GM23338 (cell line): ENCODE data around the gene GPR4. TPM values are rescaled to one million over a fixed set of nuclear protein-coding genes. Genes with fewer than 3 reads are reported as not detected.

Experiments
- ATAC-seq: fragments of 200-7000 bp; cut with Tn5 transposase; 3 replicates; pipeline ENCODE4 v1.9.1; 2020
- DNase-seq: peaks from one replicate; pipeline ENCODE4 v3.0.0-alpha.2; 2015; ENCODE audit warnings: low spot score
- H2AFZ ChIP-seq: fragments of 200-600 bp; sonication (generic); 2 replicates; pipeline ENCODE4 v1.8.0; 2016; ENCODE audit warnings: antibody characterized with exemption, mild to moderate bottlenecking, moderate library complexity
- H3F3A ChIP-seq: fragments of 200-600 bp; sonication (generic); replicated peaks from 2 replicates; pipeline ENCODE4 v1.8.0; 2017; ENCODE audit warnings: antibody characterized with exemption, mixed run types, low read depth
- H3K27ac ChIP-seq: fragments of 200-600 bp; sonication (generic); 2 replicates; pipeline ENCODE4 v1.6.1; 2016; ENCODE audit warnings: low read depth
- H3K27me3 ChIP-seq: fragments of 200-600 bp; sonication (generic); 2 replicates; pipeline ENCODE4 v1.8.0; 2016; ENCODE audit warnings: mild to moderate bottlenecking, mixed run types, moderate library complexity; ENCODE audit not compliant: insufficient read depth
- H3K36me3 ChIP-seq: fragments of 200-600 bp; sonication (generic); 2 replicates; pipeline ENCODE4 v1.8.0; 2016; ENCODE audit warnings: mild to moderate bottlenecking; ENCODE audit not compliant: insufficient read depth
- H3K4me1 ChIP-seq: fragments of 200-600 bp; sonication (generic); 2 replicates; pipeline ENCODE4 v1.8.0; 2016; ENCODE audit warnings: mild to moderate bottlenecking, moderate library complexity; ENCODE audit not compliant: insufficient read depth
- H3K4me2 ChIP-seq: fragments of 200-600 bp; sonication (generic); 2 replicates; pipeline ENCODE4 v1.7.1; 2017; ENCODE audit warnings: mixed run types
- H3K4me3 ChIP-seq: fragments of 200-600 bp; sonication (generic); 2 replicates; pipeline ENCODE4 v1.6.1; 2016; ENCODE audit warnings: mixed run types
- H3K79me2 ChIP-seq: fragments of 200-600 bp; sonication (generic); replicated peaks from 2 replicates; pipeline ENCODE4 v1.8.0; 2017; ENCODE audit warnings: mild to moderate bottlenecking; ENCODE audit not compliant: insufficient read depth
- H3K9me2 ChIP-seq: fragments of 200-600 bp; sonication (generic); 2 replicates; pipeline ENCODE4 v1.8.0; 2017; ENCODE audit not compliant: insufficient read depth
- H4K20me1 ChIP-seq: fragments of 200-600 bp; sonication (generic); replicated peaks from 2 replicates; pipeline ENCODE4 v1.8.0; 2017; ENCODE audit warnings: mild to moderate bottlenecking; ENCODE audit not compliant: insufficient read depth
- H3K27ac Mint-ChIP-seq: 2 replicates; pipeline ENCODE4 v1.8.0; 2020; ENCODE audit warnings: inconsistent platforms, mild to moderate bottlenecking, moderate library complexity, mixed read lengths
- H3K27me3 Mint-ChIP-seq: 3 replicates; pipeline ENCODE4 v1.8.0; 2022; ENCODE audit warnings: low read depth, mild to moderate bottlenecking, moderate library complexity, mixed read lengths, inconsistent platforms; ENCODE audit not compliant: insufficient read depth, poor library complexity
- H3K36me3 Mint-ChIP-seq: 3 replicates; pipeline ENCODE4 v1.8.0; 2021; ENCODE audit warnings: low read depth, mild to moderate bottlenecking, inconsistent platforms, moderate library complexity, mixed read lengths
- H3K4me1 Mint-ChIP-seq: 3 replicates; pipeline ENCODE4 v1.8.0; 2020; ENCODE audit warnings: mild to moderate bottlenecking, inconsistent platforms, mixed read lengths
- H3K4me3 Mint-ChIP-seq: 3 replicates; pipeline ENCODE4 v1.8.0; 2021; ENCODE audit warnings: moderate library complexity, mild to moderate bottlenecking, inconsistent platforms, mixed read lengths
- H3K9me3 Mint-ChIP-seq: 3 replicates; pipeline ENCODE4 v1.8.0; 2020; ENCODE audit warnings: moderate library complexity, mild to moderate bottlenecking, inconsistent platforms, mixed read lengths
- CTCF ChIP-seq, 2 experiments: fragments of 200-600 bp in 1 of 2; sonication (generic) in 1 of 2; conservative IDR thresholded peaks; 2 replicates each; pipeline versions ENCODE4 v1.5.1 to v1.6.1; 2016 to 2017; ENCODE audit warnings: antibody characterized with exemption in 2 of 2, low read depth in 2 of 2, mild to moderate bottlenecking in 2 of 2, moderate library complexity in 1 of 2
- EZH2 ChIP-seq: fragments of 200-600 bp; sonication (generic); IDR thresholded peaks from one replicate; pipeline ENCODE4 v1.8.0; 2017; ENCODE audit warnings: antibody characterized with exemption, mild to moderate bottlenecking, low read depth; ENCODE audit not compliant: unreplicated experiment
- EZH2phosphoT487 ChIP-seq: fragments of 200-600 bp; sonication (generic); IDR thresholded peaks from one replicate; pipeline ENCODE4 v1.8.1; 2018; ENCODE audit warnings: antibody characterized with exemption; ENCODE audit not compliant: unreplicated experiment
- JUNB ChIP-seq: IDR thresholded peaks from one replicate; pipeline ENCODE4 v1.6.1; 2016; ENCODE audit warnings: antibody characterized with exemption; ENCODE audit not compliant: unreplicated experiment
- NANOG ChIP-seq: IDR thresholded peaks from 2 replicates; pipeline ENCODE4 v1.6.1; 2016; ENCODE audit warnings: antibody characterized with exemption, borderline replicate concordance
- POLR2AphosphoS5 ChIP-seq: IDR thresholded peaks from 2 replicates; pipeline ENCODE4 v1.6.1; 2016; ENCODE audit warnings: antibody characterized with exemption, low read depth
- STAT1 ChIP-seq: IDR thresholded peaks from one replicate; pipeline ENCODE4 v1.6.1; 2016; ENCODE audit warnings: antibody characterized with exemption; ENCODE audit not compliant: unreplicated experiment
- ZNF114 ChIP-seq: fragments of 250-450 bp; sonication (Bioruptor Pico); IDR thresholded peaks from 2 replicates; pipeline ENCODE4 v1.5.0; 2020; ENCODE audit warnings: mild to moderate bottlenecking, moderate library complexity
- ZNF331 ChIP-seq: fragments of 250-450 bp; sonication (Bioruptor Pico); IDR thresholded peaks from 2 replicates; pipeline ENCODE4 v1.5.0; 2020; ENCODE audit warnings: low read depth, mild to moderate bottlenecking, moderate library complexity
- ZNF462 ChIP-seq: fragments of 250-450 bp; sonication (Bioruptor Pico); IDR thresholded peaks from 2 replicates; pipeline ENCODE4 v1.5.0; 2020; ENCODE audit warnings: mild to moderate bottlenecking, moderate library complexity
- polyA plus RNA-seq: library from polyadenylated mRNA; unstranded; fragments of >200 nt; fragmentation: Nextera tagmentation; extraction: Ambion mirVana; gene quantifications from 2 replicates; pipeline ENCODE4 v1.2.1, GENCODE V29; 2016
- total RNA-seq: library from RNA; depleted of rRNA; stranded (reverse); fragments of >200 nt; shearing (Covaris generic); gene quantifications from 2 replicates; pipeline ENCODE4 v1.2.3, GENCODE V29; 2014
- TF ChIP-seq, protein P1 (sequence below): IDR thresholded peaks from 2 replicates; pipeline ENCODE4 v1.6.1; 2016; ENCODE audit warnings: antibody characterized with exemption
- TF ChIP-seq, protein P2 (sequence below): IDR thresholded peaks from one replicate; pipeline ENCODE4 v1.6.1; 2018; ENCODE audit warnings: antibody characterized with exemption; ENCODE audit not compliant: unreplicated experiment

GPR4 gene
- total and polyA plus RNA-seq, 2 experiments from 2014 or later = 0.06 to 0.14 TPM

DNA sequence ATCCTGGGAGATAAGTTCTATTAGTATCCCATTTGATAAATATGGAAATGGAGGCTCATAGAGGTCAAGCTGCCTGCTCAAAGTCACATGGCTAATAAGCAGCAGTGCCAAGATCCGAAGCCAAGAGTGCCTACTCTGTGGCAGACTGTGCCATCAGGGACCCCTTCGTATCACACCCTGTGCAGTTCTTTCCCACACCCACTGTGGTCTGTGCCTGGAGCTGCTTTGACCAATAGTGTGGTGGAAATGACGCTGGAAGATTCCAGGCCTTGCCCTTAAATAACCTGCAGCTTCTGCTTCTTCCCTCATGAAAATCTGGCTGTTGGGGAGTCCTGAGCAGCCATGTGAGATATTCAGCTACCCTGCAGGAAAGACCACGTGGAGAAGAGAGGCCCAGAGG lies 27.5 kb downstream of the GPR4 start:
- no peak overlapping the region for H3K27ac ChIP-seq
- no peak for ATAC-seq
- H3K4me2 ChIP-seq = no peak overlapping the region
- H3K27me3 ChIP-seq = no peaks in the 10 kb centered on the region
- Mint-ChIP-seq H3K27ac (no peak overlapping the region), H3K36me3 (peaks cover 3% of the 10 kb centered on the region; the same call in 1 of the 3 replicates), H3K4me1 (peaks cover 28% of the 10 kb centered on the region), H3K9me3 (no peaks in the 10 kb centered on the region), H3K27me3 (peaks cover 2% of the 10 kb centered on the region), H3K4me3 (no peak overlapping the region)
- peaks cover 22% of the 10 kb centered on the region for H3K4me1 ChIP-seq
- H4K20me1 ChIP-seq = peaks cover 3% of the 10 kb centered on the region; the same call in 1 of the 2 replicates
- 0 out of 2 replicates have a peak, but pooled peaks cover 6% of the 10 kb centered on the region for H3F3A ChIP-seq
- no peaks in the 10 kb centered on the region for H3K9me2 ChIP-seq
- no peak for DNase-seq
- H2AFZ ChIP-seq = no peak overlapping the region
- peaks cover 33% of the 10 kb centered on the region for H3K79me2 ChIP-seq
- no peak for TF ChIP-seq STAT1
- TF ChIP-seq, protein P1, sequence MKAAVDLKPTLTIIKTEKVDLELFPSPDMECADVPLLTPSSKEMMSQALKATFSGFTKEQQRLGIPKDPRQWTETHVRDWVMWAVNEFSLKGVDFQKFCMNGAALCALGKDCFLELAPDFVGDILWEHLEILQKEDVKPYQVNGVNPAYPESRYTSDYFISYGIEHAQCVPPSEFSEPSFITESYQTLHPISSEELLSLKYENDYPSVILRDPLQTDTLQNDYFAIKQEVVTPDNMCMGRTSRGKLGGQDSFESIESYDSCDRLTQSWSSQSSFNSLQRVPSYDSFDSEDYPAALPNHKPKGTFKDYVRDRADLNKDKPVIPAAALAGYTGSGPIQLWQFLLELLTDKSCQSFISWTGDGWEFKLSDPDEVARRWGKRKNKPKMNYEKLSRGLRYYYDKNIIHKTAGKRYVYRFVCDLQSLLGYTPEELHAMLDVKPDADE = no peak
- no peak for TF ChIP-seq EZH2phosphoT487
- no peak for TF ChIP-seq ZNF114 (CRISPR knock-in tag)
- no peak for TF ChIP-seq EZH2
- TF ChIP-seq CTCF (conservative IDR thresholded peaks at IDR 0.05; ENCODE audit: low read depth in 2 of 2) = no peak
- TF ChIP-seq, protein P2, sequence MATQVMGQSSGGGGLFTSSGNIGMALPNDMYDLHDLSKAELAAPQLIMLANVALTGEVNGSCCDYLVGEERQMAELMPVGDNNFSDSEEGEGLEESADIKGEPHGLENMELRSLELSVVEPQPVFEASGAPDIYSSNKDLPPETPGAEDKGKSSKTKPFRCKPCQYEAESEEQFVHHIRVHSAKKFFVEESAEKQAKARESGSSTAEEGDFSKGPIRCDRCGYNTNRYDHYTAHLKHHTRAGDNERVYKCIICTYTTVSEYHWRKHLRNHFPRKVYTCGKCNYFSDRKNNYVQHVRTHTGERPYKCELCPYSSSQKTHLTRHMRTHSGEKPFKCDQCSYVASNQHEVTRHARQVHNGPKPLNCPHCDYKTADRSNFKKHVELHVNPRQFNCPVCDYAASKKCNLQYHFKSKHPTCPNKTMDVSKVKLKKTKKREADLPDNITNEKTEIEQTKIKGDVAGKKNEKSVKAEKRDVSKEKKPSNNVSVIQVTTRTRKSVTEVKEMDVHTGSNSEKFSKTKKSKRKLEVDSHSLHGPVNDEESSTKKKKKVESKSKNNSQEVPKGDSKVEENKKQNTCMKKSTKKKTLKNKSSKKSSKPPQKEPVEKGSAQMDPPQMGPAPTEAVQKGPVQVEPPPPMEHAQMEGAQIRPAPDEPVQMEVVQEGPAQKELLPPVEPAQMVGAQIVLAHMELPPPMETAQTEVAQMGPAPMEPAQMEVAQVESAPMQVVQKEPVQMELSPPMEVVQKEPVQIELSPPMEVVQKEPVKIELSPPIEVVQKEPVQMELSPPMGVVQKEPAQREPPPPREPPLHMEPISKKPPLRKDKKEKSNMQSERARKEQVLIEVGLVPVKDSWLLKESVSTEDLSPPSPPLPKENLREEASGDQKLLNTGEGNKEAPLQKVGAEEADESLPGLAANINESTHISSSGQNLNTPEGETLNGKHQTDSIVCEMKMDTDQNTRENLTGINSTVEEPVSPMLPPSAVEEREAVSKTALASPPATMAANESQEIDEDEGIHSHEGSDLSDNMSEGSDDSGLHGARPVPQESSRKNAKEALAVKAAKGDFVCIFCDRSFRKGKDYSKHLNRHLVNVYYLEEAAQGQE = no peak
- no peak for TF ChIP-seq JUNB
- no peak for TF ChIP-seq NANOG
- TF ChIP-seq ZNF462 = no peak
- no peak for TF ChIP-seq ZNF331
- TF ChIP-seq POLR2AphosphoS5 = no peak
- H3K36me3 ChIP-seq = no peaks in the 10 kb centered on the region
- no peak overlapping the region for H3K4me3 ChIP-seq
